IPS-NIHi7 (cell line): ENCODE measurements around the gene VGF.

Experiments
- DNase-seq: peaks from one replicate; pipeline ENCODE4 v3.0.0; 2012; ENCODE audit warnings: mixed read lengths; ENCODE audit errors: extremely low spot score

Gene VGF

GRCh38 chr7:101165958-101166647 is 734 bp upstream of the VGF start:
- DNase-seq = peak; percentile 18

- peak; percentile 43 for DNase-seq
Observed at GRCh38 chr7:101164071-101164840, 1.1 kb downstream of the VGF start.

GRCh38 chr7:101163279-101164070 is 1.9 kb downstream of the VGF start:
- peak; percentile 16 for DNase-seq

- DNase-seq = peak; percentile 40
Observed at GRCh38 chr7:101162551-101163278, 2.7 kb downstream of the VGF start.

GRCh38 chr7:101161692-101162471 is 3.5 kb downstream of the VGF start:
- no peak for DNase-seq

GRCh38 chr7:101160910-101161309 is 4.5 kb downstream of the VGF start:
- DNase-seq = no peak

GRCh38 chr7:101159696-101160674 is 5.4 kb downstream of the VGF start:
- DNase-seq = no peak

- DNase-seq = no peak
Observed at GRCh38 chr7:101156866-101157589, 8.3 kb downstream of the VGF start.

GRCh38 chr7:101156277-101156676 is 9.1 kb downstream of the VGF start:
- DNase-seq = no peak

- no peak for DNase-seq
Observed at GRCh38 chr7:101155303-101155702, 10.1 kb downstream of the VGF start.

GRCh38 chr7:101154693-101155102 is 10.7 kb downstream of the VGF start:
- DNase-seq = no peak

GRCh38 chr7:101153969-101154692 is 11.2 kb downstream of the VGF start, which contains the start of gene AP1S1:
AP1S1 (plus strand) TSS chr7:101154476; CDS start chr7:101154515, 39 bp downstream.
- peak; percentile 96 for DNase-seq

GRCh38 chr7:101151908-101152651 is 13.3 kb downstream of the VGF start:
- no peak for DNase-seq

- no peak for DNase-seq
Observed at GRCh38 chr7:101140746-101141382, 24.5 kb downstream of the VGF start.

GRCh38 chr7:101140339-101140699 is 25.1 kb downstream of the VGF start:
- no peak for DNase-seq

- peak; percentile 78 for DNase-seq
Observed at GRCh38 chr7:101138213-101138870, 27.0 kb downstream of the VGF start.
